B cell (primary cell): Measurements from ENCODE around the gene HBG2.

ENCODE experiments used
- CTCF ChIP-seq: fragments of 200-600 bp; IDR thresholded peaks from one replicate; pipeline ENCODE4 v1.8.0; 2022; ENCODE audit warnings: antibody characterized with exemption, mild to moderate bottlenecking
- EZH2 ChIP-seq: IDR thresholded peaks from 2 replicates; pipeline ENCODE4 v1.6.1; 2012; ENCODE audit warnings: borderline replicate concordance, low read depth, mild to moderate bottlenecking, moderate library complexity, low read length; ENCODE audit not compliant: insufficient read depth, poor library complexity, severe bottlenecking

DNA sequence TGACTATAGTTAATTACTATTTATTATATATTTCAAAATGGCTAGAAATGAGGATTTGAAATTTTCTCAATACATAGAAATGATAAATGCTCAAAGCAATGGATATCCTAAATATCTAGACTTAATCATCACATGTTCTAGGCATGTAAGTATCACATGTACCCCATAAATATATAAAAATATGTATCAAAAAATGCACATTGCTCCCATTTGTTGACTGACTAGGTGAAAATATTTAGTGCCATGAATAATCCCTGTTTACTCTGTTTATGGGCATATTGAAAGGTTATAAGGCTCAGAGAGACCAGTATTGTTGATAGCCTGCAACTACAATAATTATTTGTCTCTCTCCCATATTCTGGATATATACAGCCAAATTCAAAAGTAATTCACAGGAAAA, 12.0 kb upstream of the HBG2 start:
- TF ChIP-seq CTCF = no peak
- no peak for TF ChIP-seq EZH2
